GM12875 (cell line): ENCODE data around the gene MYO1D.
A peak's percentile ranks its signal among the peaks of the same experiment; 100 is the strongest.

Source experiments
- H3K4me3 ChIP-seq: one replicate; pipeline ENCODE4 v1.5.1; 2011; ENCODE audit warnings: low read depth, low read length, control low read depth
- CTCF ChIP-seq: IDR thresholded peaks from 2 replicates; pipeline ENCODE4 v1.5.1; 2011; ENCODE audit warnings: low read depth, mild to moderate bottlenecking, control low read depth, inconsistent platforms, low read length, moderate library complexity, borderline replicate concordance; ENCODE audit not compliant: insufficient read depth

MYO1D gene

GRCh38 chr17:32610943-32611342 is 266.0 kb downstream of the MYO1D start:
- no peak for TF ChIP-seq CTCF
- no peak overlapping the region for H3K4me3 ChIP-seq

GRCh38 chr17:32609884-32610650 is 266.9 kb downstream of the MYO1D start:
- no peak overlapping the region for H3K4me3 ChIP-seq
- no peak for TF ChIP-seq CTCF

- no peak overlapping the region for H3K4me3 ChIP-seq
- TF ChIP-seq CTCF = peak; percentile 56; the same call in 1 of the 2 replicates
These were observed 267.8 kb downstream of the MYO1D start for GRCh38 chr17:32609085-32609484.

GRCh38 chr17:32608267-32608666 is 268.7 kb downstream of the MYO1D start:
- TF ChIP-seq CTCF = no peak
- H3K4me3 ChIP-seq = no peak overlapping the region

GRCh38 chr17:32604966-32605365 is 272.0 kb downstream of the MYO1D start:
- no peak overlapping the region for H3K4me3 ChIP-seq
- TF ChIP-seq CTCF = no peak

GRCh38 chr17:32602396-32602795 is 274.5 kb downstream of the MYO1D start:
- TF ChIP-seq CTCF = no peak
- H3K4me3 ChIP-seq = no peak overlapping the region

- no peak for TF ChIP-seq CTCF
- H3K4me3 ChIP-seq = no peak overlapping the region
These were observed 275.1 kb downstream of the MYO1D start for GRCh38 chr17:32601866-32602265.
